IMR-90 (cell line): ENCODE data around the gene PPIC. TPM values are rescaled to one million over a fixed set of nuclear protein-coding genes. Genes with fewer than 3 reads are reported as not detected.

Source experiments
- ATAC-seq: fragments of 200-7000 bp; cut with Tn5 transposase; 2 replicates; pipeline ENCODE4 v1.9.1; 2020; ENCODE audit warnings: low read depth, mild to moderate bottlenecking, moderate library complexity
- BruUV-seq: library from RNA; stranded (reverse); fragments of 400-500 nt; replicated peaks from 2 replicates; lab custom pipeline; 2021; lab: Mats Ljungman, UMichigan
- CTCF ChIA-PET: fragments of 300-600 bp; formaldehyde crosslinking; extraction: SDS; loops from one replicate; lab custom pipeline; 2021; ENCODE audit warnings: antibody characterized with exemption; lab: Yijun Ruan, JAX
- POLR2A ChIA-PET: fragments of 300-600 bp; sonication (Branson Sonifier 250); formaldehyde crosslinking; loops from one replicate; lab custom pipeline; 2022; ENCODE audit warnings: antibody characterized with exemption; ENCODE audit not compliant: unreplicated experiment; lab: Charles Lee
- DNase-seq: peaks from one replicate; pipeline ENCODE4 v3.0.0; 2013
- H2AFZ ChIP-seq: replicated peaks from 2 replicates; pipeline ENCODE3; 2013; ENCODE audit warnings: low read length, mild to moderate bottlenecking; ENCODE audit not compliant: poor library complexity
- H2AK5ac ChIP-seq: 2 replicates; pipeline ENCODE4 v1.6.1; 2013; ENCODE audit warnings: low read depth, low read length, inconsistent platforms
- H2AK9ac ChIP-seq: replicated peaks from 2 replicates; pipeline ENCODE3; 2013; ENCODE audit warnings: mild to moderate bottlenecking, low read depth, low read length, moderate library complexity; ENCODE audit not compliant: poor library complexity
- H2BK120ac ChIP-seq: 2 replicates; pipeline ENCODE4 v1.6.1; 2013; ENCODE audit warnings: low read depth, low read length, inconsistent platforms
- H2BK15ac ChIP-seq: 3 replicates; pipeline ENCODE4 v1.6.1; 2013; ENCODE audit warnings: low read depth, low read length, inconsistent platforms
- H2BK20ac ChIP-seq: 2 replicates; pipeline ENCODE4 v1.6.1; 2013; ENCODE audit warnings: low read depth, mild to moderate bottlenecking, inconsistent platforms, low read length, moderate library complexity
- H2BK5ac ChIP-seq: 2 replicates; pipeline ENCODE4 v1.6.1; 2013; ENCODE audit warnings: mild to moderate bottlenecking, low read depth, low read length, inconsistent platforms; ENCODE audit not compliant: poor library complexity, severe bottlenecking
- H3K14ac ChIP-seq: replicated peaks from 2 replicates; pipeline ENCODE4 v1.6.1; 2013; ENCODE audit warnings: low read depth, low read length, inconsistent platforms
- H3K18ac ChIP-seq: 2 replicates; pipeline ENCODE4 v1.6.1; 2013; ENCODE audit warnings: low read depth, low read length, control low read depth
- H3K23ac ChIP-seq: 2 replicates; pipeline ENCODE4 v1.6.1; 2013; ENCODE audit warnings: low read depth, low read length, inconsistent platforms
- H3K27ac ChIP-seq: 2 replicates; pipeline ENCODE4 v1.5.1; 2013; ENCODE audit warnings: mild to moderate bottlenecking, control low read depth, low read length; ENCODE audit not compliant: insufficient read depth
- H3K27me3 ChIP-seq: 2 replicates; pipeline ENCODE4 v1.6.1; 2013; ENCODE audit warnings: low read length; ENCODE audit not compliant: control insufficient read depth, insufficient read depth
- H3K36me3 ChIP-seq: 2 replicates; pipeline ENCODE4 v1.6.1; 2013; ENCODE audit warnings: low read length, mixed read lengths; ENCODE audit not compliant: control insufficient read depth, insufficient read depth
- H3K4ac ChIP-seq: 2 replicates; pipeline ENCODE4 v1.6.1; 2013; ENCODE audit warnings: low read depth, low read length, inconsistent platforms
- H3K4me1 ChIP-seq: 2 replicates; pipeline ENCODE4 v1.6.1; 2013; ENCODE audit warnings: low read length, mixed read lengths; ENCODE audit not compliant: control insufficient read depth, insufficient read depth
- H3K4me2 ChIP-seq: 2 replicates; pipeline ENCODE4 v1.6.1; 2013; ENCODE audit warnings: low read depth, mild to moderate bottlenecking, control low read depth, low read length, moderate library complexity
- H3K4me3 ChIP-seq: 2 replicates; pipeline ENCODE4 v1.5.1; 2013; ENCODE audit warnings: low read depth, mild to moderate bottlenecking, control low read depth, low read length, moderate library complexity; ENCODE audit not compliant: insufficient read depth
- H3K56ac ChIP-seq: 2 replicates; pipeline ENCODE4 v1.6.1; 2013; ENCODE audit warnings: low read length, inconsistent platforms; ENCODE audit not compliant: insufficient read depth; ENCODE audit errors: extremely low read depth
- H3K79me1 ChIP-seq, 2 experiments: 2 replicates each; pipeline ENCODE4 v1.6.1; 2013; ENCODE audit warnings: low read length in 2 of 2, inconsistent platforms in 1 of 2, low read depth in 1 of 2
- H3K9ac ChIP-seq: 2 replicates; pipeline ENCODE4 v1.6.1; 2013; ENCODE audit warnings: low read depth, low read length, control low read depth
- H3K9me1 ChIP-seq: 2 replicates; pipeline ENCODE4 v1.6.1; 2013; ENCODE audit warnings: low read length, inconsistent platforms; ENCODE audit not compliant: insufficient read depth
- H3K9me3 ChIP-seq: 2 replicates; pipeline ENCODE4 v1.6.1; 2013; ENCODE audit warnings: low read length; ENCODE audit not compliant: control insufficient read depth, insufficient read depth
- H4K20me1 ChIP-seq: 2 replicates; pipeline ENCODE4 v1.6.1; 2013; ENCODE audit warnings: low read length, inconsistent platforms; ENCODE audit not compliant: insufficient read depth
- H4K5ac ChIP-seq: 2 replicates; pipeline ENCODE4 v1.6.1; 2013; ENCODE audit warnings: mild to moderate bottlenecking, low read depth, low read length, control low read depth
- H4K8ac ChIP-seq, 2 experiments: 2 replicates each; pipeline ENCODE4 v1.6.1; 2013; ENCODE audit warnings: low read depth in 2 of 2, low read length in 2 of 2, control low read depth in 1 of 2, inconsistent platforms in 1 of 2
- H4K91ac ChIP-seq: 2 replicates; pipeline ENCODE4 v1.6.1; 2013; ENCODE audit warnings: low read depth, low read length, inconsistent platforms; ENCODE audit not compliant: insufficient read depth
- BHLHE40 ChIP-seq: fragments of 150-350 bp; IDR thresholded peaks from 2 replicates; pipeline ENCODE4 v1.6.1; 2016; ENCODE audit warnings: mild to moderate bottlenecking, low read depth, low read length
- CEBPB ChIP-seq: IDR thresholded peaks from 2 replicates; pipeline ENCODE4 v1.6.1; 2012; ENCODE audit warnings: low read depth, low read length, improper control_type of control experiment
- FOS ChIP-seq: fragments of 150-350 bp; IDR thresholded peaks from 2 replicates; pipeline ENCODE4 v1.6.1; 2016; ENCODE audit warnings: low read depth, low read length
- MAFK ChIP-seq: IDR thresholded peaks from 2 replicates; pipeline ENCODE4 v1.6.1; 2012; ENCODE audit warnings: low read depth, low read length, improper control_type of control experiment
- MXI1 ChIP-seq: IDR thresholded peaks from 2 replicates; pipeline ENCODE4 v1.6.1; 2012; ENCODE audit warnings: low read depth, mild to moderate bottlenecking, low read length, moderate library complexity, borderline replicate concordance
- RAD21 ChIP-seq: IDR thresholded peaks from 2 replicates; pipeline ENCODE4 v1.6.1; 2012; ENCODE audit warnings: low read length, improper control_type of control experiment
- RCOR1 ChIP-seq: IDR thresholded peaks from 2 replicates; pipeline ENCODE4 v1.6.1; 2012; ENCODE audit warnings: mild to moderate bottlenecking, low read length, improper control_type of control experiment; ENCODE audit not compliant: insufficient replicate concordance
- WGBS, 2 experiments: methylation state at CpG; one replicate each; pipeline versions ENCODE4 v1.1.5 to v1.1.7; 2013; ENCODE audit warnings: missing lambda C conversion rate in 2 of 2; ENCODE audit not compliant: insufficient read length in 1 of 2; ENCODE audit errors: extremely low coverage in 2 of 2; 5-methylcytosine and 5-hydroxymethylcytosine counted together
- dilution Hi-C: fragments of 300-500 bp; cut with HindIII; formaldehyde crosslinking; loops from one replicate; pipeline ENCODE4 v1.14.3; 2018; ENCODE audit warnings: low sequenced_read_pairs; ENCODE audit not compliant: unreplicated experiment
- in situ Hi-C: fragments of 300-500 bp; cut with MboI; formaldehyde crosslinking; loops from 3 replicates; pipeline ENCODE4 v1.14.3; 2019; ENCODE audit warnings: low sequenced_read_pairs, inconsistent platforms, mixed read lengths
- intact Hi-C: fragments of 100-400 bp; cut with micrococcal nuclease; formaldehyde crosslinking; loops from 2 replicates; pipeline ENCODE4 v1.10.0; 2022
- polyA plus RNA-seq, 3 experiments: library from polyadenylated mRNA; depleted of rRNA; stranded (reverse); fragments of >200 nt; gene quantifications; 2 replicates each; pipeline ENCODE4 v1.2.3, GENCODE V29; 2012; ENCODE audit warnings: low replicate concordance in 1 of 3
- total RNA-seq: library from RNA; depleted of rRNA; stranded (reverse); fragments of >200 nt; gene quantifications from 2 replicates; pipeline ENCODE4 v1.2.3, GENCODE V29; 2012

The PPIC gene
- total and polyA plus RNA-seq, 2 of the 4 experiments (the other 2 are of a cell fraction): 20.6 to 45.6 TPM

DNA sequence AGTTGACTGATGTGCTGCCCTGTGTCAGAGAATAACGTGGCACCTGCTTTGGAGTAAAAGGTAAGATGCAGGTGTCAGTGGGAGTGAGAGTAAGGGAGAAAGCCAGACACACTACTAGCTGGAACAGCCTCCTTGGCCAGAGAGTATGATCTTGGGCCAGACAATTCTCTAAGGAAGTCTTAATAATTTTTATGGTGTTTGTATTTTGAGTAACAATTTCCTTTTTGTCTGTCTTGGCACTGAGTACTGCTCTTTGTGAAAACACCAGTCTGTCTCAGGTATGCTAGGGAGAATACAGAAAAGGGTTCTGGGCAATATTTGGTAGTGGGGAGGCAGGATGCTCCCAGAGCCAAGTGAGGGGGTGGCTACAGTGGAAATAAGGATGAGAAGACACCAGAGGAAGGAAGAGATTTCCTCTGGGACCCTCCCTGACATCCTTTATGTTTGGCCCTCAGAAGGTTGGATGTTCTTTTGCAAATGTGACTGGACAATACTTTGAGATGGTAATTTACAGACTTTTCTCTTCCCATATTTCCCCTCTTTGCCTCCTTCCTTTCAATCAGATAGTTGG lies 31.9 kb upstream of the PPIC start:
- dilution Hi-C loops (no loop called here), in situ Hi-C loops (no loop called here), intact Hi-C loops (no loop called here)
- WGBS, 2 experiments: no CpG with 5 or more reads among the region's 1 CpG
- H2BK5ac ChIP-seq: no peak overlapping the region
- H3K4me1 ChIP-seq: no peaks in the 10 kb centered on the region; the same call in 1 of the 2 replicates
- no peak overlapping the region for H3K14ac ChIP-seq
- no peak overlapping the region for H3K4ac ChIP-seq
- H3K79me1 ChIP-seq: no peaks in the 10 kb centered on the region
- H3K27me3 ChIP-seq: peaks cover 2% of the 10 kb centered on the region
- H4K20me1 ChIP-seq: no peaks in the 10 kb centered on the region
- no peak overlapping the region for H4K91ac ChIP-seq
- H3K4me3 ChIP-seq: no peak overlapping the region
- no peak overlapping the region for H4K5ac ChIP-seq
- no peaks in the 10 kb centered on the region for H3K9me1 ChIP-seq
- H2BK20ac ChIP-seq: no peak overlapping the region
- H3K27ac ChIP-seq: no peak overlapping the region
- H4K8ac ChIP-seq: no peak overlapping the region
- H3K36me3 ChIP-seq: no peaks in the 10 kb centered on the region
- H2AFZ ChIP-seq: no peak overlapping the region
- H2BK15ac ChIP-seq: no peak overlapping the region
- H3K9ac ChIP-seq: no peak overlapping the region
- H2BK120ac ChIP-seq: no peak overlapping the region
- no peak overlapping the region for H2AK5ac ChIP-seq
- H3K56ac ChIP-seq: no peak overlapping the region
- no peak overlapping the region for H3K18ac ChIP-seq
- CTCF ChIA-PET: no interaction called here
- no TSS peak for BruUV-seq
- no peak for ATAC-seq
- H2AK9ac ChIP-seq: no peak overlapping the region
- no peaks in the 10 kb centered on the region for H3K9me3 ChIP-seq
- TF ChIP-seq CEBPB (no peak), BHLHE40 (no peak), FOS (no peak), RAD21 (no peak), MXI1 (no peak), MAFK (no peak), RCOR1 (no peak)
- H3K23ac ChIP-seq: no peak overlapping the region
- no peak for DNase-seq
- POLR2A ChIA-PET: no interaction called here
- H3K4me2 ChIP-seq: no peak overlapping the region
